ENCODE measurements around the gene AJAP1. TPM values are rescaled to one million over a fixed set of nuclear protein-coding genes. Genes with fewer than 3 reads are reported as not detected.

The AJAP1 gene
- total and polyA plus RNA-seq, 2 experiments from 2014 or later: not detected

- H3K79me2 ChIP-seq (replicated peaks; ENCODE audit: insufficient read depth): no peaks in the 10 kb centered on the region
- no peak overlapping the region for H2AFZ ChIP-seq
- TF ChIP-seq EZH2phosphoT487 (IDR thresholded peaks at IDR 0.05; ENCODE audit: unreplicated experiment) (no peak), EZH2 (IDR thresholded peaks at IDR 0.05; ENCODE audit: low read depth, unreplicated experiment) (no peak), NANOG (IDR thresholded peaks at IDR 0.05; ENCODE audit: borderline replicate concordance) (no peak), CTCF (conservative IDR thresholded peaks at IDR 0.05; ENCODE audit: low read depth in 2 of 2) (no peak), STAT1 (IDR thresholded peaks at IDR 0.05; ENCODE audit: unreplicated experiment) (no peak), CREB1 (CRISPR knock-in tag; IDR thresholded peaks at IDR 0.05; ENCODE audit: low read depth) (no peak), ZNF114 (CRISPR knock-in tag; IDR thresholded peaks at IDR 0.05) (no peak), ZNF462 (CRISPR knock-in tag; IDR thresholded peaks at IDR 0.05) (no peak), ETS1 (IDR thresholded peaks at IDR 0.05) (no peak), ZNF331 (CRISPR knock-in tag; IDR thresholded peaks at IDR 0.05; ENCODE audit: low read depth) (no peak), JUNB (IDR thresholded peaks at IDR 0.05; ENCODE audit: unreplicated experiment) (no peak), POLR2AphosphoS5 (IDR thresholded peaks at IDR 0.05; ENCODE audit: low read depth) (no peak), REST (IDR thresholded peaks at IDR 0.05; ENCODE audit: unreplicated experiment) (no peak)
- Mint-ChIP-seq H3K36me3 (ENCODE audit: low read depth) (peaks cover 4% of the 10 kb centered on the region; the same call in 1 of the 3 replicates), H3K27me3 (ENCODE audit: insufficient read depth, low read depth, poor library complexity) (peaks cover 8% of the 10 kb centered on the region), H3K4me3 (no peak overlapping the region), H3K4me1 (peaks cover 7% of the 10 kb centered on the region), H3K9me3 (peaks cover 7% of the 10 kb centered on the region; the same call in 2 of the 3 replicates), H3K27ac (no peak overlapping the region)
- no peak overlapping the region for H3K4me3 ChIP-seq
- no peak overlapping the region for H3K4me2 ChIP-seq
- ATAC-seq (no peak), DNase-seq (ENCODE audit: low spot score) (no peak)
- no peaks in the 10 kb centered on the region for H3K9me2 ChIP-seq (ENCODE audit: insufficient read depth)
- H4K20me1 ChIP-seq (replicated peaks; ENCODE audit: insufficient read depth): no peaks in the 10 kb centered on the region
- H3K27me3 ChIP-seq (ENCODE audit: insufficient read depth): no peaks in the 10 kb centered on the region
- no peaks in the 10 kb centered on the region for H3K4me1 ChIP-seq (ENCODE audit: insufficient read depth)
- H3K27ac ChIP-seq (ENCODE audit: low read depth): no peak overlapping the region
- H3K36me3 ChIP-seq (ENCODE audit: insufficient read depth): no peaks in the 10 kb centered on the region; the same call in 1 of the 2 replicates
- no peaks in the 10 kb centered on the region for H3F3A ChIP-seq (replicated peaks; ENCODE audit: low read depth)
Observed at GRCh38 chr1:4689941-4690635, 35.7 kb downstream of the AJAP1 start.

All from GM23338 (cell line).